HG03045 (cell line): ENCODE measurements around the gene GADL1.

ENCODE experiments used
- ATAC-seq: cut with Tn5 transposase; IDR thresholded peaks from one replicate; pipeline ENCODE4 v1.9.1; 2021; ENCODE audit warnings: mild to moderate bottlenecking, moderate library complexity; ENCODE audit not compliant: unreplicated experiment

GADL1 gene

GRCh38 chr3:30729936-30730335, 164.5 kb downstream of the GADL1 start:
- no peak for ATAC-seq

GRCh38 chr3:30729512-30729911, 164.9 kb downstream of the GADL1 start:
- ATAC-seq, result no peak

GRCh38 chr3:30728143-30728542, 166.3 kb downstream of the GADL1 start:
- no peak for ATAC-seq

GRCh38 chr3:30724863-30725262, 169.6 kb downstream of the GADL1 start:
- no peak for ATAC-seq

GRCh38 chr3:30723211-30723610, 171.2 kb downstream of the GADL1 start:
- no peak for ATAC-seq

- ATAC-seq, result no peak
These were observed 173.2 kb downstream of the GADL1 start for GRCh38 chr3:30721314-30721634.

- ATAC-seq, result no peak
These were observed 173.7 kb downstream of the GADL1 start for GRCh38 chr3:30720586-30721313.

- ATAC-seq, result no peak
These were observed 174.9 kb downstream of the GADL1 start for GRCh38 chr3:30719536-30719935.

- no peak for ATAC-seq
These were observed 180.5 kb downstream of the GADL1 start for GRCh38 chr3:30713885-30714503.

- ATAC-seq, result no peak
These were observed 181.5 kb downstream of the GADL1 start for GRCh38 chr3:30712991-30713390.

- ATAC-seq, result no peak
These were observed 182.6 kb downstream of the GADL1 start for GRCh38 chr3:30711867-30712266.

GRCh38 chr3:30711151-30711550, 183.3 kb downstream of the GADL1 start:
- ATAC-seq, result no peak

- ATAC-seq, result no peak
These were observed 184.4 kb downstream of the GADL1 start for GRCh38 chr3:30710017-30710416.

GRCh38 chr3:30708472-30708871, 186.0 kb downstream of the GADL1 start:
- ATAC-seq, result no peak

- ATAC-seq, result no peak
These were observed 186.6 kb downstream of the GADL1 start for GRCh38 chr3:30707825-30708224.

- ATAC-seq, result no peak
These were observed 189.2 kb downstream of the GADL1 start for GRCh38 chr3:30704931-30705890.

GRCh38 chr3:30702828-30703397, 191.5 kb downstream of the GADL1 start:
- ATAC-seq, result no peak

GRCh38 chr3:30702038-30702827, 192.2 kb downstream of the GADL1 start:
- ATAC-seq, result no peak

GRCh38 chr3:30700702-30701321, 193.6 kb downstream of the GADL1 start:
- no peak for ATAC-seq

GRCh38 chr3:30699927-30700326, 194.5 kb downstream of the GADL1 start:
- no peak for ATAC-seq
